ACHN (cell line): ENCODE measurements around the gene ANKHD1.
"Not testable (repeated sequence)": the region's sequence is repeated elsewhere in the genome, so short reads cannot be mapped to it uniquely, and the experiment has no call there.

ENCODE experiments used
- DNase-seq: peaks from one replicate; pipeline ENCODE4 v3.0.0-alpha.2; 2015
- in situ Hi-C: cut with HindIII; loops from 2 replicates; pipeline ENCODE4 v1.10.0; 2017; ENCODE audit warnings: low sequenced_read_pairs, low pct_ligation_motif_present, low pct_unique_long_range_greater_than_20kb

The ANKHD1 gene

DNA sequence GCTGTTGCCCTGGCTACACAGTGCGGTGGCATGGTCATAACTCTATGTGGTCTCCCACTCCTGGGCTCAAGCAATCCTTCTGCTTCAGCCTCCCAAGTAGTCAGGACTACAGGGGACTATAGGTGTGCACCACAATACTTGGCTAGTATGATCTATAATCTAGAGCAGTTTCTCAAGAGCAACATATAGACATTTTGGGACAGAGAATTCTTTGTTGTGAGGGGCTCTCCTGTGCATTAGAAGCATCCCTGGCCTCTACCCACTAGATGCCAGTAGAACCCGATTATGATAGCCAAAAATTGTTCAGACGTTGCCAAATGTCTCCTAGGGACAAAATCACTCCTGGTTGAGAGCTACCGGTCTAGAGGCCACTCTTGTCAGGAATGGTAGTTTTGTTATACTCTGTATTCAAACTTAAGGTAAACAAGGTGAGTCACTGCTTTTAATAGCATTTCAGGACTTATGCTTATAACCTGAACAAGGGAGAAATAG, 7.2 kb downstream of the ANKHD1 start:
- in situ Hi-C loops, result no loop called here

DNA sequence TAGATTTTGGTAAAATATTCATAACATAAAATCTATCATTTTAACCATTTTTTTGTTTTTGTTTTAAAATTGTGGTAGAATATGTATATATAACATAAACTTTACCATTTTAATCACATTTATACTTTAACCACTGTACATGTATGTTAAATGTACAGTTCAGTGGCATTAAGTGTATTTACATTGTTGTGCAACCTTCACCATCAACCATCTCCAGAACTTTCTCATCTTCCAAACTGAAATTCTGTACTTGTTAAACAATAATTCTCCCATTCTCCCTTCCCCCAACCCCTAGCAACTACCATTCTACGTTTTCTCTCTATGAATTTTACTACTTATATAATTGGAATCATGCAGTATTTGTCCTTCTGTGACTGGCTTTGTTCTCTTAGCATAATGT, 11.6 kb downstream of the ANKHD1 start:
- in situ Hi-C loops, result no loop called here
- no peak for DNase-seq

More for the DNA sequence above, 7.2 kb downstream of the ANKHD1 start:
- DNase-seq, result no peak

DNA sequence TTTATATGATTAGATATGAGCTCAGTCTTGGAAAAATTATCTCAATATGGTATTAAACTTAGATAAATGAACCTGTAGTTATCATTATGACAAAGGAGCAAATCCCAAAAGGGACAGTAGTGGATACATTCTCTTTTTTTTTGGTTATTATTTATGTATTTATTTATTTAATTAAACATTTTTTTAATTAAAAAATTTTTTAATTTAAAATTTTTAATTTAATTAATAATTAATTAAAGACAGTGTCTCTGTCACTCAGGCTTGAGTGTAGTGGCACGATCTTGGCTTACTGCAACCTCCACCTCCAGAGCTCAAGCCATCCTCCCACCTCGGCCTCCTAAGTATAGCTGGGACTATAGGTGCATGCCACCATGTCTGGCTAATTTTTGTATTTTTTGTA, 15.6 kb downstream of the ANKHD1 start:
- in situ Hi-C loops, result no loop called here
- no peak for DNase-seq

DNA sequence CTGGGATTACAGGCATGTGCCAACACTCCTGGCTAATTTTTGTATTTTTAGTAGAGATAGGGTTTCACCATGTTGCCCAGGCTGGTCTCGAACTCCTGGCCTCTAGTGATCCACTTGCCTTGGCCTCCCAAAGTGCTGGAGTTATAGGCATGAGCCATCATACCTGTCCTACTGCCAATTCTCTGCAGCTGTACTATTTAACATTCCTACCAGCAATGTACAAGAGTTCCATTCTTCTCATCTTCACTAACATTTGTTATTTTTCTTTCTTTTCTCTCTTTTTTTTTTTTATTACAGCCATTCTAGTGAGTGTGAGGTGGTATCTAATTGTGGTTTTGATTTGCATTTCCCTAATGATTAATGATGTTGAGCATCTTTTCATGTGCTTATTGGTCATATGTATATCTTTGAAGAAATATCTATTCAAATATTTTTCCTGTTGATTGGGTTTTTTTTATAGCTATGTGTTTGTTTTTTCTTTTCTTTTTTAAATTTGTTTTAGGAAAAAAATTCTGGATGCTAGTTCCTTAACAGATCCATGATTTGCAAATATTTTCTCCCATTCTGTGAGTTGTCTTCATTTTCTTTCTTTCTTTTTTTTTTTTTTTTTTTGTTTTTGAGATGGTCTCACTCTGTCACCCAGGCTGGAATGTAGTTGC, 17.4 kb downstream of the ANKHD1 start:
- DNase-seq, result no peak
- in situ Hi-C loops, result no loop called here

DNA sequence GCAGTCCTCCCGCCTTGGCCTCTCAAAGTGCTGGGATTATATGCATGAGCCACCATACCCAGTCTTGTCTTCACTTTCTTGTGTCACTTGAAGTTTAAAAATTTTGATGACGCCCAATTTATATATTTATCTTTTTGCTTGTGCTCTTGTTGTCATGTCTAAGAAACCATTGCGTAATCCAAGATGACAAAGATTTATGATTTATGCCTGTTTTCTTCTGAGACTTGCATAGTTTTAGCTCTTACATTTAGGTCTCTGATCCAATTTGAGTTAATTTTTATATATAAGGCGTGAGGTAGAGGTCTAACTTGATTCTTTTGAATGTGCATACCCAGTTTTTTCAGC, 18.6 kb downstream of the ANKHD1 start:
- in situ Hi-C loops, result no loop called here

DNA sequence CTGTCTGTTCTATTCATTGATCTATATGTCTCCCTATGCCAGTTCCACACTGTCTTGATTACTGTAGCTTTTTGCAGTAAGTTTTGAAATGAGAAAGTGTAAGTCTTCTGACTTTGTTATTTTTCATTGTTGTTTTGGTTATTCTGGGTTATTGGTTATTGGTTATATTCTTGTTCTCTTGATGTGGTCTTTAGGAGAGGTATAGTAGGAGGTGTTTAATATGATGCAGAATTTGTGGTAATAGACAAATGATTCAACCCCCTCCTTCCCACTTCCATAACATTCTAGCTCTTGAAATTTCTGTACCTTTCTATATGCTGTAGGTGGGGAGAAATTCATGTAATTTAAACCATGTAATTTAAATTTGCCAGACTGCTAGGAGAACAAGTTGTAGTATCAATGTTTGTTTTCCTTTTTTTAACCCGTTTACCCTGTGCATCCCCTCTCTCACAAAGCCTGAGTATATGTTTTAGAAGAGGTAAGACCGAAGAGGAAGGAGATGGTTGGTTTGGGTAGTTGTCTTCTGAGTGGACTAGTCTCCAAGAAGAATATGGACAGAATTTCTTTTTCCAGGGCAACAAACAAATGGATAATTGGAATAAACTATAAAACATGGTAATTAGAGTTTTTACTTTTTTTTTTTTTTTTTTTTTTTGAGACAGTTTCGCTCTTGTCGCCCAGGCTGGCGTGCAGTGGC, 19.2 kb downstream of the ANKHD1 start:
- no peak for DNase-seq
- in situ Hi-C loops, result no loop called here

More for the DNA sequence above, 18.6 kb downstream of the ANKHD1 start:
- DNase-seq, result no peak

DNA sequence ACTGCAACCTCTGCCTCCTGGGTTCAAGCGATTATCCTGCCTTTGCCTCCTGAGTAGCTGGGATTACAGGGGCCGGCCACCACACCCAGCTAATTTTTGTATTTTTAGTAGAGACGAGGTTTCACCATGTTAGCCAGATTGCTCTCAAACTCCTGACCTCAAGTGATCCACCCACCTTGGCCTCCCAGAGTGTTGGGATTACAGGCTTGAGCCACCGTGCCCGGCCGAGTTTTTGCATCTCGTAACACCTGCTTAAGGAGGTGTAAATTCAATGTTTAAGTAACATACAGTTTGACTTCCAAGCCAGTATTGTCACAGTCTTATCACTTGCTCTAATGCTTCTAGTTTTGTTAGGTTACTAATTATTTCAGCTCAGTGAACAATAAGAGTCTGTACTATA, 19.7 kb downstream of the ANKHD1 start:
- in situ Hi-C loops, result not testable (repeated sequence)

DNA sequence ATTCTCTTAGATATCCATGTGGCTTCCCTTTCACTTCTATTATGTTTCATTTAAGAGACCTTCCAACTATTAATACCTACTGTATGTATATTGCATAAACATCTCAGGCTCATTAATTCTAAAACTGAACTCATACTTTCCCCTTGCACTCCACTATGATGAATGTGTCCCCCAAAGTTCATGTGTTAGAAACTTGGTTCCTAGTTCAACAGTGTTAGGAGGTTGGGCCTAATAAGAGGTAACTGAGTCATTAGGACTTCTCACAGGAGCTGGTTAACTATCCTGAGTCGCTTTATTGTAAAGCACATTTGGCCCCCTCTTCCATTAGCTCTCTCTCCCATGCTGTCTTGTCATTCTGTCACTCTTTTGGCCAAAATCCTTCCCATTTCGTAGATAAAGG, 22.0 kb downstream of the ANKHD1 start:
- in situ Hi-C loops, result no loop called here
- no peak for DNase-seq

More for the DNA sequence above, 19.7 kb downstream of the ANKHD1 start:
- DNase-seq, result not testable (repeated sequence)

DNA sequence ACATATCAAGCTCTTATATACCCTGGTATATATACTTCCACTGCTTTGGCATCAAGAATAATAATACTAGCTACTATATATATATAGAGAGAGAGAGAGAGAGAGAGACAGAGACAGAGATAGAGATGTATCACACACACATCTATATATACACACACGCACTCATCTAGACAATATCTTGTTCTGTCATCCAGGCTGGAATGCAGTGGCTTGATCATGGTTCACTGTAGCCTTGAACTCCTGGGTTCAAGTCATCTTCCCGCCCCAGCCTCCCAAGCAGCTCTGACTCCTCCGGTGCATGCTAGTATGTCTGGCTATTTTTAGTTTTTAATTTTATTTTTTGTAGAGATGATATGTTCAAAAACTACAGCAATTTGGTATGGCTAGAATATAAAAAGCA, 22.5 kb downstream of the ANKHD1 start:
- DNase-seq, result no peak
- in situ Hi-C loops, result no loop called here

DNA sequence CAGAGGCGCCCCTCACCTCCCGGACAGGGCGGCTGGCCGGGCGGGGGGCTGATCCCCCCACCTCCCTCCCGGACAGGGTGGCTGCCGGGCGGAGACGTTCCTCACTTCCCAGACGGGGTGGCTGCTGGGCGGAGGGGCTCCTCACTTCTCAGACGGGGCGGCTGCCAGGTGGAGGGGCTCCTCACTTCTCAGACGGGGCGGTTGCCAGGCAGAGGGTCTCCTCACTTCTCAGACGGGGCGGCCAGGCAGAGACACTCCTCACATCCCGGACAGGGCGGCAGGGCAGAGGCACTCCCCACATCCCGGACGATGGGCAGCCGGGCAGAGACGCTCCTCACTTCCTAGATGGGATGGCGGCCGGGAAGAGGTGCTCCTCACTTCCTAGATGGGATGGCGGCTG, 26.1 kb downstream of the ANKHD1 start:
- in situ Hi-C loops, DNase-seq: not testable (repeated sequence)

DNA sequence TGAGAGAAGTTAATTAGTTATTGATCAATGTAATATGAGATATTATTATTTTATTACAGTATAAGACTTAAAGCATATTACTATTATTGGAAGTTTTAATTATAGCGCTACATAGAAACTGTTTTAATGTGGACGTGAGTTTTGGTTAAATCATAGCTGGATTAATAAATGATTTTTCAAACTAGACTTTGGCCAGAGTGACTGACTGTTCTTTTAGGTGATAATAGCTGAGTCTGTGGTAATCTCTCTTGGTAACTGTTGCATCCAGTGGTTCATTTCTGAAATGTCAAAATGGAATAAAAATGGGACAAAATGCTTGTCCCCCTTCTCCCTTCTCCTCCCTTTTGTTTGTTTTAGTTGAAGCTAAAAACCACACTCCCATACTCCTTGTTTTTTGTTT, 28.1 kb downstream of the ANKHD1 start:
- DNase-seq, result no peak
- in situ Hi-C loops, result no loop called here

DNA sequence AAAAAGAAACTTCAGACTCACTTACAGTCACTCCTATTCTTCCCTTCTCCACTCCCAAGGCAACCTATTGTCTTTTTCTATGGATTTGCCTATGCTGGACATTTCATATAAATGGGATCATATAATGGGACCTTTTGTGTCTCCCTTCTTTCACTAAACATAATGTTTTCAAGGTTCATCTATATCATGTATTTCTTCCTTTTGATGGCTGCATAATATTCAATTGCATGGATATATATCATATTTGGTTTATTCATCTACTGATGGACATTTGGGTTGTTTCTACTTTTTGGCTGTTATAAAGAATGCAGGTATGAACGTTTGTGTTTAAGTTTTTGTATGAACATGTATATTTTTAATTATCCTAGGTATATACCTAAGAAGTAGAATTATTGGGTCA, 30.6 kb downstream of the ANKHD1 start:
- in situ Hi-C loops, result no loop called here
- no peak for DNase-seq

DNA sequence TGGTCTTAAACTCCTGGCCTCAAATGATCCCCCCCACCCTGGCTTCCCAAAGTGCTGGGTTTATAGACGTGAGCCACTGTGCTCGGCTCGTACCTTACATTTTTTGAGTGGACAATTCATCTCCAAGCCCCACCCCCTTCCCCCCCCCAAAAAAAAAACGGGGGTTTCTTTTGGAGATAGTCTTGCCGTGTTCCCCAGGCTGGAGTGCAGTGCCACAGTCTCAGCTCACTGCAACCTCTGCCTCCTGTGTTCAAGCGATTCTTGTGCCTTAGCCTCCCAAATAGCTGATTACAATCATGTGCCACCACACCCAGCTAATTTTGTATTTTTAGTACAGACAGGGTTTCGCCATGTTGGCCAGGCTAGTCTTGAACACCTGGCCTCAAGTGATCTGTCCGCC, 31.3 kb downstream of the ANKHD1 start:
- in situ Hi-C loops, result no loop called here
- DNase-seq, result no peak

DNA sequence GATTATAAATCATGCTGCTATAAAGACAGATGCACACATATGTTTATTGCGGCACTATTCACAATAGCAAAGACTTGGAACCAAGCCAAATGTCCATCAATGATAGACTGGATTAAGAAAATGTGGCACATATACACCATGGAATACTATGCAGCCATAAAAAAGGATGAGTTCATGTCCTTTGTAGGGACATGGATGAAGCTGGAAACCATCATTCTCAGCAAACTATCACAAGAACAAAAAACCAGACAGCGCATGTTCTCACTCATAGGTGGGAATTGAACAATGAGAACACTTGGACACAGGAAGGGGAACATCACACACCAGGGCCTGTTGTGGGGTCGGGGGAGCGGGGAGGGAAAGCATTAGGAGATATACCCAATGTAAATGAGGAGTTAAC, 55.7 kb downstream of the ANKHD1 start:
- in situ Hi-C loops, DNase-seq: not testable (repeated sequence)

DNA sequence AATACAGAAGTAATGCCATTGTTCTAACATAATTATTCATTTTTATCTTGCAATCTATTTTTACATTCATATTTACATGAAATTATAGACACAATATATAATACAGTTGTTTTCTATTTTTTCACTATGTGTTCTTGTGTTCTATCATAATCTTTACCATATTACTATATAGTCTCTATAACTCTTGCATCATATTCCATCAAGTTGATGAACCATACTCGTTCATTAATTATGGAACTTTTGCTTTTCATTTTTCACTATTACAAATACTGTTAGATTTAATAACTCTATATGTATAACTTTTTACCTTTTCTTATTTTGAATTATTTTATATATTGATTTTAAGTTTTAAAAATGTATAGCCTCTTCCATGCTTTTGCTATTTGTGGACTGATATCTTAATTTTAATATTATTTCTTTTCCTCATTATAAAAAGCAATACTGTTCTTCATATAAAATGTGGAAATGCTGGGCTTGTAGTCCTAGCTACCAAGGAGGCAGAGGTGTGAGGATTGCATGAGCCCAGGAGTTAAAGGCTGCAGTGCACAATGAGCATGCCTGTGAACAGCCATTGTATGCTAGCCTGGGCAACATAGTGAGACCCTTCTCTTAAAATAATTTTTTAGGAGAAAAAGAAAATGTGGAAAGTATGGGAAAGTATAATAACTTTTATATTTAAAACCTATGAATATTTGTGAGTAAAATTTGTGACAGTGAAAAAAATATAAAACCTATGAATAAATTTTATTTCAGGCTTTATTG, 65.5 kb downstream of the ANKHD1 start:
- DNase-seq, result no peak
- in situ Hi-C loops, result no loop called here

DNA sequence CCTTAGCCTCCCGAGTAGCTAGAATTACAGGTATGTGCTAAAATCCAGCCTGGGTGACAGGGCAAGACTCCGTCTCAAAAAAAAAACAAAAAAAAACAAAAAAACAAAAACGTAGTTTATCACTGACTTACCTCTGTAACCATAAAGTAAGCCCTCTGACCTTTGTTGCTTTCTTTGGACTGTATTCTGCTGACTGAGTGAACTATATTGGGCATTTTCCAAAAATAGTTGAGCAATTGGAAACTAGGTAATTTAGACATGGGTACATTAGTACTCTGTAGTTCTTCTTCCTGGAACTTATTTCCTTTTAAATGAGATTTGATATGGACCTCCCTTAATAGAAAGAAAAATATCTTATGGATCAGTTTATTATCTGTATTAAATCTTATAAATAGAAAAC, 66.6 kb downstream of the ANKHD1 start:
- in situ Hi-C loops, result no loop called here
- DNase-seq, result no peak

DNA sequence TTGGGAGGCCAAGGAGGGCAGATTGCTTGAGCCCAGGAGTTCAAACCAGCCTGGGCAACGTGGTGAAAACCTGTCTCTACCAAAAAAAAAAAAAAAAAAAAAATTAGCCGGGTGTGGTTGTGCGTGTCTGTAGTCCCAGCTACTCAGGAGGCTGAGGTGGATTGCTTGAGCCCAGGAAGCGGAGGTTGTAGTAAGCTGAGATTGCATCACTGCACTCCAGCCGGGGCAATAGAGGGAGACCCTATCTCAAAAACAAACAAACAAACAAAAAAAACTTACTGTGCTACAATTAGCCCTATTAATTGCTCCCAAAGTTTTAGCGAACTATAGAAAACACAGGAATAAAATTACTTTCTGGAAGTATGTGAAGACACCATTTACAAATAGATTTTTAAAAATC, 67.6 kb downstream of the ANKHD1 start:
- in situ Hi-C loops, result no loop called here
- no peak for DNase-seq

DNA sequence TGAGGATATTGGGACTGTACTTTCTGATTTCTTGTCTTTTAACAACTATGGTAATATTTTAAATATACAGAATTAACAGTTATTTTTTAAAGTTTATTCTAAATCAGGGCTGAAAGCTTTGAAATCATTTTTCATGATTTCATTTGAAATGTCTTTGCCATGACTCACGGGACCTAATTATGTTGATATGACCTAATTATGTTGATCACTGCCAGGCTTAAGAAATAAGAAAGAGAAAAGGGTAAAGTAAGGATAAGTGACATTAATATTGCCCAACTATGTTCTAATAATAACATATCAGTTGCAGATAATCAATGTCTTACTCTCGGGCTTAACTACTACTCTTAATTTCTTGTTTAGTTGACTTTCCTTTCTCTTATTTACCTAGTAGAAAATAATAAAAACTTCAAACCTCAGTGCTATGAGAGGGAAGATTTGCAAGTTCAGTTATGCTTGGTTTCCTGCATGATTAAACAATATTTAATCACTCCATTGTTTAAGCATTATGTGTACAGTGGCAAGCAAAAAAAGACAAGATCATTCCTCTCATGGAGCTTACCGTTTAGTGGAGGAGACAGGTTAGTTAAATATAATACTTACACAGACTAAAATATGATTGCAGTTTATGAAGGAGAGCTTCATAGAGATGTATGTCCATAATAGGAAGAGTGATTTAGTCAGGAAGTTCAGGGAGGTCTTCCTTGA, 78.8 kb downstream of the ANKHD1 start:
- in situ Hi-C loops, result no loop called here
- DNase-seq, result no peak

DNA sequence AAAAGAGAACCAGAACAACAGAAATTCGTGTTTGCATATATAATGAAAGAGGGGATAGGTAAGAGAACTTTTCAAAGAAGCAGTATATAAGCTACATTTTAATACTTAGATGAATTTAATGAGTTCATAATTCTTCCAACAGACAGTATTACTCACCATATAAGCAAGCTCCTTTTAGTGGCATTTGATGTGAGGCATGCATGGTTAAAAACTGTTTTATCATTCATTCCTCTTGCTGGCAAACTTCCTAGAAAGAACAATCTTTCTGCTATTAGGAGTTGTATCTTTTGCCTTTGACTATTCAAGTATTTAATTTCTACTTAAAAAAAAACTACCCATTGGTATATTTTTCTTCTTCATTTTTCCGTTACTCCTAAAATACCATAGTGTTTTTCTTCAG, 80.1 kb downstream of the ANKHD1 start:
- DNase-seq, result no peak
- in situ Hi-C loops, result no loop called here
